Eye (tissue), 1 donor: Measurements from ENCODE around the gene TANGO2.
A peak's percentile ranks its signal among the peaks of the same experiment; 100 is the strongest.

Experiments
- DNase-seq: peaks from one replicate; pipeline ENCODE4 v3.0.0-alpha.2; 2015

Gene TANGO2, protein sequence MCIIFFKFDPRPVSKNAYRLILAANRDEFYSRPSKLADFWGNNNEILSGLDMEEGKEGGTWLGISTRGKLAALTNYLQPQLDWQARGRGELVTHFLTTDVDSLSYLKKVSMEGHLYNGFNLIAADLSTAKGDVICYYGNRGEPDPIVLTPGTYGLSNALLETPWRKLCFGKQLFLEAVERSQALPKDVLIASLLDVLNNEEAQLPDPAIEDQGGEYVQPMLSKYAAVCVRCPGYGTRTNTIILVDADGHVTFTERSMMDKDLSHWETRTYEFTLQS

DNA sequence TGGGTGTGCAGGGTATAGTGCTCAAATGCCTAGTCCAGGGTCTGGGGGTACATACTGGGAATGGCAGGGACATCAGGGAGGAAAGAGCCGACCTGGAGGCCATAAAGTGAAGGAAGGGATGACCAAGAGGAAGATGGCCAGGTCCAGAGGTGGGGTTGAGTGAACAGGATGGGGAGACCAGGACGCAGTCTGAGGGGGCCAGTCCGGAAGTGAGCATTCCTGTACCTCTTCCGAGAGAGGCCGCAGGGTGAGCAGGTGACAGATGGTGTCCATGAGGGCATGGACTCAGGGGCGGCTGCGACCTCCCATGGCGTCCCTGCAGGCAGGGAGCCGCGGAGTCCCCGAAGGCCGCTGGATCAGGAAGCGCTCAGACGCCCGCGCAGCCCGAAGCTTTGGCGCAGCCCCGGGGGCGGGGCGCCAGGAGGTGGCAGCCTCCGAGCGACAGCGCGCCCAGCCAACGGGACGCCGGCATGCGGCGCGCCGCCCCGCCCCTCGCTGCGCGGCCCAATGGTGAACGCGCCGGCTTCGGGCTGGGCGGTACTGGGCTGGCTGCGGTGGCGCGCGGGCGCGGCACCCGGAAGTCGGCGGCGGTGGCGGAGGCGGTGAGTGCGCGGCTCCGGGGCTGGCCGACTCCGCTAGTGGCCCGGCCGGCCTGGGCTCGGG lies at the start of gene TANGO2:
Gene TANGO2 (plus strand): TSS at position 578 of the 663 bp plus-strand sequence. CDS start 15,689 bp downstream, outside the sequence.
- peak; percentile 96 for DNase-seq

DNA sequence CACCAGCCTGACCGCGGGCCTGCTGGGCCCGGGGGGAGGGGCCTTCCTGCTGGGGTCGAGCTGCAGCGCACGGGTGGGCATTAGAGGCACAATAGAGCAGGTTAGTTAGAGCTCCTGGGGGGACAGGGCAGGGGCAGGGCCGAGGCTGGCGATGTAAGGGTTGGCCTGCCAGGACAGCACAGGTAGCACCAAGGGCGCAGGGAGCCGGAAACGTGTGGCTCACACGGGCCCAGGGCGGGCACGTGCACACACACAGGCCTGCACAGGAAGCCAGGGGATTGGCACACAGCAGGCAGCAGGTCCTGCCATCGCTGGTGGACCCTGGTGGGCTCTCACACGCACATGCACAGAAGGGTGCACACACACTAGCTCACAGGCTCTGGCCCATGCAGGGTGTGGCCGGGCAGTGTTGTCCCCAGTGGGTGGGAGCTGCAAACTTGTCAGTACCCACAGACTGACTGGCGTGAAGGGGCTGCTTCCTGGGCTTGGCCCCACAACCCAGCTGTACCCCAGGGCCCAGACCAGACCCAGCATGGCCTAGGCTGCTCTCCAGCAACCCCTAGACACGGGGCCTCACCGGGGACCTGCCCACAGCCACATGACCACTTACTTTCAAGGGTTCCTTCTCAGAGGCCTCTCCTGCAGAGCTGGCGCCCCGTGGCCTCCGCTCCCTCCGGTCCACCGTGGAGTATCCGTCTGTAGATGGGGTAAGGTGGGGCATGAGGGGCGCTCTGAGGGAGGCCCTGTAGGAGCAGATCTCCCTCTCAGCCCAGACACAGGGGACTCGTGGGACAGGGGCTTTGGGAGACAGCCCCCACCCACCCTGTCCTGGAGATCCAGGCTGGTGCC lies 49.4 kb upstream of the TANGO2 start:
- no peak for DNase-seq

DNA sequence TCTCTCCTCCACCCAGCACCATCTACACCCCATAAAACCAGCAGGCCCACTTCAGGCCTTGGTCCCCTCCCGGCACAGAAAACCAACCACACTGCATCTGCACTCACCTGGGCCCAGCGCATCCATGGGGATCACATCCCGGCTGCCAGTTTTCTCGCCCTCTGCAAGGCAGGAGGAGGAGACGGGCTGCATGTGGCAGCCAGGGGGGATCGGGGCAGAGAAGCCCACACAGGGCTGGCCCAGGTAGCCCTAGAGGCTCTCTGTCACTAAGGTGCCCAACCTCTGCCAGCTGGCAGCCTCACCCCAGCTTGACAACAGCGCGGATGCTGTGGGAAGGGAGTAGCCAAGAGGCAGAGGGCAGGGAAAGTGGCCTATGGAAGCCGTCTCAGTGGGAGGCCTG lies 48.7 kb upstream of the TANGO2 start:
- no peak for DNase-seq

DNA sequence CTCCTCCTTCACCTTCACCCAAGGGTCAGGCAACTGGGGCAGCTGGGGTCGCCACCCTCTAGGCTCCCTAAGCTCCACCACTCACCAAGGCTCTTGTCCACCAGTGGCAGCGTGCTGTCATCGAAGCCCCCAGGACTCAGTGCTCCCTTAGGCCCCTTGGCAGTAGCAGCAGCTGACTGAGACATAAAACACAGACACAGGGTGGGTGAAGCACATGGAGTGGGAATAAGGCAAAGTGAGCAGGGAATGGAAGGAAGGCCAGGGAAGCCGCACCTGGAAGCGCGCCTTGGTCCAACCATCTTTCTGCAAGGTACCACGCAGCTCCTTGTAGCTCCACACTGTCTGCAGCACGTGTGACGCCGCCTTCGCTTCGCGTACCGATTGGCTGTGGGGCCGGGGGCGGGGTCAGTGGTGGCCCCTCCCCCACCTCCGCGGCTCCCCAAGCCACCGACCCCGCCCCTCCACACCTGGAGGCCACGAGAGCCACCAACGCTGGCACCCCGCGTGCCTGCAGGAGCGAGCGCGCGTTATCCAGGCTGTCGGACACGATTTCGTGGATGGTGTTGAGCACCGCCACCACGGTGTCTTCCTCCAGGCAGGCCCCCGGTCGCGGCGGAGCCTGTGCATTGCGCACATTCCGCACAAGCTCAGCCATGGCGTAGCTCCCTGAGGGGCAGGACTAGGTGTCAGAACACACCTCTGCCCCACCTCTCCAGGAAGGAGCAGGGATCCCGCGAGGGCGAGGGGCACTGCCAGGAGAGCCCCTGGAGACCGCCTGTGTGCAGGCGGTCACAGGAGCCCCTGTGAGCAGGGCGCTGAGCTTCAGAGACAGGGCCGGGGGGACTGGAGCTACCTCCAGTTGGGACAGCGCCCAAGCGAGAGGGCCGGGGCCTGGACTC lies 48.0 kb upstream of the TANGO2 start:
- DNase-seq: no peak

DNA sequence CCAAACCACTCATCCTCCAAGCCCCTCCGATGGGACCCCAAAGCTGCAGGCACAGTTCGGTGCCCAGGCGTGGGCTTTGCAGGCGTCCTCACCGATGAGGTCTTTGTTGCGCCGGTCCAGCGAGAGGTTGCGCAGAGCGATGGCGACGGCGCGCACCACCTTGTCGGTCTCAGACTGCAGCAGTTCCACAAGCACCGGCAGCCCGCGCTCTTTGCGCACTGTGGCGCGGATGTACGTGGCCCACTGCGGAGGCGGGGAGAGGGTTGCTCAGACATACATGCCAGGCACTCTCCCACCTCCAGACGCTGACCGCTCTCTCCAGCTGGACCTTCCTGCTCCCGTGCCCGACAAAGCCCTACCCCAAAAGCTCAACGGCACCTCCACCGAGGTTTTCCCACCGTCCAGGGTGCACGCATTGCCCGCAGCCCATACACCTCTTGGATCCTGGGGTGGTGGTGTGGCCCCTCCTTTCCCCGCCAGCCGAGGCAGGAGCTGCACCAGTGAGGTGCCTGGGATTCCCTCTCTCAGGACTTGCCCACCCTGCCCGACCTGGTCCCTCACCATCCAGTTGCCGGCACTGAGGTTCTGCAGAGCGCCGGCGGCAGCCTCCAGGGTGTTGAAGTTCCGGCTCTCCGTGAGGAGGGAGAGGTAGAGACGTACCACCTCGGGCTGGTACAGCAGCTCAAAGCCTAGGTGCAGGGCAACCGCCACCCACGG lies 47.2 kb upstream of the TANGO2 start:
- no peak for DNase-seq

DNA sequence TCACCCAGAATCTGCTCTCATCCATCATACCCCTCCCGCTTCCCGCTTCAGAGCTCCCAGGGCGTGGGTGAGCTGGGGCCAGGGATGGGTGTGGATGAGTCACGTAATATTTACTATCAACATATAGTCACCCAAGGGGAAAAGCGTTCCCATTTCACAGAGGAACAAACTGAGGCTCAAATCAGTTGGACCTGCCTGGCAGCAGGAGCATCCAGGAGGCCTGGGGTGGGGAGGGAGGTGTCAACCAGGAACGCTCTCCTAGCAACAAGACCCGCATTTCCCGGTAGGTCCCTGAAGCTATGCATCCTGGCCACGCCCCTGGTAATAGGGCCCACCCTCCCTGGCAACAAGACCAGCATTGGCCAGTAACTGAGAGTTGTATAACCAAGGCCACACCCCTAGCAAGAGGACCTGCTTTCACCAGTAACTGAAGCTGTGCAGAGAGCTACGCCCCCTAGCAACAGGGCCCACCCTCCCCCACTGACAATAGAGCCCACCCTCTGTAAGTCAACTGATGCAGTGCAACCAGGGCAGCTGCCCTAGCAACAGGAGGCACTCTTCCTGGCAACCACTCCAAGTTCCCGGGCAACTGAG lies 46.5 kb upstream of the TANGO2 start:
- DNase-seq: peak; percentile 93

DNA sequence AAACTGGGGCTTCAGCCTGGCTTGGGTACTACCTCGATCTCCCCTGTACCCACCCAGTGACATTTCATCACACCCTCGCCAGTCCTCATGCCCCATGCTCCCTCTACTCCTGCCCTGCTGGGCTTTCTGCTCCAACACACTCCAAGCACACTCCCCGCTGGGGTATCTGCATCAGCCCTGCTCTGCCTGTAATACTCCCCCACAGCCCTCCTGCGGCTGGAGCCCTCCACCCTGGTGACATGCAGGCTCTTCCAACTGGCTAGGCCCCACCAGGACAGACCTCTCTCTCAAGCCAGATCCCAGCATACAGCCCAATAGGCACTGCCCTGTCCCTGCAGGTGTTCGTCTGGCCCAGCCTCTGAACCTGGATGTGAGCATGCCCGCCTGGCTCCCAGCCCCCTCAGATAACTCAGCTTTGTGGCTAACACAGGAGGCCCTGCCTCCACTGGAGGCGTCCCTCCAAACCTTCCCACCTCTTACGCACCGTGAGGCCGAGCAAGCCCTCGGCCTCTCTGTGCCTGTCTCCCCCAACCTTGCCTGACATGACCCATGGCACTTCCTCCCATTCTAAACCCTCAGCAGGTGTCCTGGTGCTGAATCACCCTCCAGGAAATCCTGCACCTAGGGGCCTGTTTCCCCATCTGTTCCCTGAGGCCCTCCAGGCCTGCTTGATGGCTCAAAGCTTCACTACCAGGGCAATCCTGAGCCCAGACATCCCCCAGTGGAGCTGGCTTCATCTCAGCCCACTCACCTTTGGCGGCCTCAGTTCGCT lies 45.8 kb upstream of the TANGO2 start:
- DNase-seq: no peak

DNA sequence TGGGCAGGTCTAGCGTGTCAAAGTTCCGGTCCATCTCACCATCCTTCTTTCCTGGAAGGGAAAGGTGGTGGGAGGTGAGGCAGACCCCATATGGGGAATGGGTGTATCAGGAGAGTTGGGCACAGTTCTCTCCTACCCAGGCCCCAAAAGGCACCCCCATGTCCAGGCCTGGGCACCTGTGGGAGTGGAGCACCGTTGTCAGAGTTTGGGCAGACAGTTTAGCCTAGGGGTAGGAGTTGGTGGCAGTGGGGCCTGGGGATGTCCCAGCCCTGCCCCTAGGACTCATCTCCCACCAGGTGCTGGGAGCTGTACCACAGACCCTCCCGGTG lies 45.2 kb upstream of the TANGO2 start:
- DNase-seq: no peak

DNA sequence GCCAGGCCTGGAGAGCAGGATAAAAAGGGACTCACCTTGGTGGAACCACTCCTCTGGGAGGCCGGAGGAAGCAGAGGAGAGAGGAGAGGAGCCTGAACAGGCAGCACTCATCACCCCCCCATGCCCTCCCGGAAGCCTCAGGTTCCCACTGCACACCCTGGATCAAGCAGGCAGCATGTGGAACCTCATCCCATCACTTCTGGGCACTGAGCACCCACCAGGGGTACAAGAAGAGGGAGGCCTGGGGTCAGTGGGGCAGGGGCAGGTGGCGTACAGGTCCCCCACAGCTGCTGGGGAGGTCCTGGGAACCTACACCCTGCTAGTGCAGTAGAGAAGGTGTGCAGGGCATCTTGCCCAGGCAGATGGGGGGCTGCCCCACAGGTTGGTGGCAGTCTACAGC lies 44.2 kb upstream of the TANGO2 start:
- DNase-seq: no peak

DNA sequence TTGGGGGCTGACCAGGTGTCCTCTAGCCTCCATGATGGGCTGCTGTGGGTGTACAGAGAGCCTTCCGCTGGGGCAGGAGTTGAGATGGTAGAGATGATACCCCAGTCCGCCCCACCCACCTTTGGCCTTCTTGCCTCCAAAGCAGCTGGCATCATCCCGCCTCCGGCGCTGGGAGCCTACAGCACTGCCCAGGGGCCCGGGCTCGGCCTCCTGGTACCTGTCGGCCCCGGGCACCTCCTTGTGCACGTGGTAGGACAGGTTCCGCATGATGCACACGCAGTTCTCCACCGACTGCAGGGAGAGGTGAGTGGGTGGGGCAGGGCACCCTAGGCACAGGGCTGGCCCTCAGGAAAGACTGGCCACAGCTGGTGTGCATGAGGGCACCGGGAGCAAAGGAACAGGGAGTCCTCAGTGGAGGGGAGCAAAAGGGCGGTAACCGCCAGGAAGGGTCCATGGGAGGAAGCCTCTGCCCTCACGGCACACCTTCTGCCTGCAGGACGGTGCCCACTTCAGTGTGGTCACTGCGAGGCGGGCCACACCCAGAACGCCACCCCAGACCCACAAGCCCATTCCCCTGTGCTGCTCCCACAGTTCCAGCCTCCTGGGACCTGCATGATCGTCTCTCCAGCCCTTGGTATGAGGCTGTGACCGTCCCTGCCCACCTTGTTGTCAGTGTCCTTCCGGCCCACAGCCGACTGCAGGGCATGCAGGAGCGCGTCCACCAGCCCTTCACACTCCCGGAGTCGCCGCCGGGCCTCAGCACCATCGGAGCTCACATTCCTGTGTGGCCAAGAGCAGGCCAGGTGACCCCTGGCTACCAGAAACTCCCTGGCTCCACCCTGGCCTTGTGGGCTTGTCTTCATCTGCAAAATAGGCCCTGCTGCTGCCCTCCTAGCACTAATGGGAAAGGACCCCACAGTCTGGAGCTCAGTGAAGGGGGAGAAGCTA lies 43.3 kb upstream of the TANGO2 start:
- no peak for DNase-seq

DNA sequence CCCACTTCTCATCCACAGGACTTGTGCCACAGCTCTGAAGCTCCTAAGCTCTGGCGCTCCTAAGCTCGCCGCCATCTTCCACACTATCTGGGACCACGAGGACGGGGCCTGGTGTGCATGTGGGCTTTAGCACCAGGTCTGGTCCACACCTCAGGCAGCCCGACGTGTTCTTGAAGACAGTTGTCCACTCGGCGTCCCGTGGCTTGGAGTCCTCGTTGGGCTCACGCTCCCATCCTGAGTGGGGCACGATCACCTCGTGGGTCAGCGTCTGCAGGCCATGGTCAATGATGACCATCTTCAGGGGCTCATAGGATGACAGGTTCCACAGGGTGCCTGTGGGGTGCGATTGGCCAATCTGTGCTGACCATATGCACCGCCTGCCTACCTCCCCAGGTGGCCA lies 42.2 kb upstream of the TANGO2 start:
- no peak for DNase-seq

DNA sequence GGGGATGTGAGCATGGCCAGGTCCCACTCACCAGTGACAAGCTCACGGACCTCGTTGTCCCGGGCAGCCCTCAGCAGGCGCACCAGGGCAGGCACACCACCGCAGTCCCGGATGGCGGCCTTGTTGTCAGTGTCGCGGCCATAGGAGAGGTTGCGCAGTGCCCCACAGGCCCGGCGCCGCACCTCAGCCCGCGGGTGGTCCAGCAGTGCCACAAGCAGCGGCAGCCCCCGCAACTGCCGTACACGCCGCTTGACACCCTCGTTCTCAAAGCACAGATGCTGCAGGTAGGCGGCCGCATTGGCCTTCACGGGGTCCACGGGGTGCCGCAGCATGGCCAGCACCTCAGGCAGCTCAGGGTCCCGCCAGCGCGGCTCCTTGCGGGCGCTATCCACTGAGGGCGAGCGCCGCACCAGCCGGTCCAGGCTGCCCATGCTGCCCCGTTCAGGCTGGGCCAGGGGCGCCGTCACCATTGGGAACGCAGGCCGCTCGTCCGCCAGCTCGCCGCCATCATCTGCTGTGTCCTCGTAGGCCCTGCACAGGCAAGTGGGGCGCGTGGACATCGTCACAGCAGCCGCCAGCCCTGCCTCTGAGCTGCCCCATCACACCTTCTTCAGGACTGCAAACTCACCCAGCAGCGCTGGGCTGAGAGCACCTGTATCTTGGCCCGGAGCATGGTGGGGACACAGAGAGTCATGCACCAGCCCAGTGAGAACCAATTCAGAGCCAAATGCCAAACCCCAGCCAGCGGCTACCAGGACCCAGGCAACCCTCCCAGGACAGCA lies 41.0 kb upstream of the TANGO2 start:
- DNase-seq: no peak

DNA sequence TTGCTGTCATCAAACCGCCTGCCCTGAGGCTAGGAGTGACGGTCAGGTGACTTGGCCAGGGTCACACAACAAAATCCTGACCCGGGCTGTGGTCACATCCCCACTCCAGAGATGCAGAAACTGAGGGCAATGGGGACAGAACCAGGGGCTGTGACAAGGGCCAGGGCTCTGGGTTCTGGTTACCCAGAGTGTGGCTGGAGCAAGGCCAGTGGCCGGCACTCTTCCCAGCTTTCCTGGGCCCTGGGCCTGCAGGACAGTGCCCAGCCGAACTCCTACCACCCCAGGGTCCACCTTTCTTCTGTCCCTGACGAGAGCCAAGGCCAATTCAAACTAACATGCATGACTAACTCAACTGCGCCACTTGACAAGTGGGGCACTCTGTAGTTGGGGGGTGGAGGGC lies 40.1 kb upstream of the TANGO2 start:
- DNase-seq: no peak

DNA sequence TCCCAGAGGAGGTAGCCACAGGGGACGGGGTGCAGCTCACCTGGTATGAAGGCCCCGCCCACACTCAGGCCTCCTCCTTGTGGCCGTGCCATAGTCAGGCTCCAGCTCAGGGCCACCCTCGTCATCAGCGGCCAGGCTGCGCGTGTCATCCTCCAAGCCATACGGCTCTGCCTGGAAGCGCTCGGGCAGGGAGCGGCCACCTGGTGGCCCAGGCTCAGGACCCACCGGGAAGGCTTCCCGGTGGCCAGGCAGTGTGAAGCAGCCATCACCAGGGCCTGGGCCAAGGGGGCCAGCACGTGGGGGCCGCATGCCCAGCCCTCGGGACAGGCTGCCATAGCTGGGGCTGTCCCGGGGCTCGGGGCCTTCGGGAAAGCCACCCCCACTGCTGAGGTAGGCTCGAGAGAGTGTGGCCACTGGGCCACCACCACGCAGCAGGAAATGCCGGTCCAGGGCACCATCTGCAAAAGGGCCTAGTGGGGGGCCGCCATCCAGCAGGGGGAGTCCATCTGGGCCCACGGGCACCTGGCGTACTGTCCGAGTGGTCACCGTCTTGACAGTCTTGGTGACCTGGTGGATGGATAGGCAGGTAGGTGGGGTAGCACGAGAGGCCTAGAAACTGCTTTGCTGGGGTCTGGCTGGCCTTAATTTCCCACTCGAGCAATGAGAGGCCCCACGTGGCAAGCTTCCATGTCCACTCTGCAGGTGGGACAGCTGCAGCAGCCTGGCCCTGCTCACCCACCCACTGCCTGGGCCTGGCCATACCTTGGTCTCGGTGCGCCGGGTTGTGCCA lies 39.5 kb upstream of the TANGO2 start:
- no peak for DNase-seq

DNA sequence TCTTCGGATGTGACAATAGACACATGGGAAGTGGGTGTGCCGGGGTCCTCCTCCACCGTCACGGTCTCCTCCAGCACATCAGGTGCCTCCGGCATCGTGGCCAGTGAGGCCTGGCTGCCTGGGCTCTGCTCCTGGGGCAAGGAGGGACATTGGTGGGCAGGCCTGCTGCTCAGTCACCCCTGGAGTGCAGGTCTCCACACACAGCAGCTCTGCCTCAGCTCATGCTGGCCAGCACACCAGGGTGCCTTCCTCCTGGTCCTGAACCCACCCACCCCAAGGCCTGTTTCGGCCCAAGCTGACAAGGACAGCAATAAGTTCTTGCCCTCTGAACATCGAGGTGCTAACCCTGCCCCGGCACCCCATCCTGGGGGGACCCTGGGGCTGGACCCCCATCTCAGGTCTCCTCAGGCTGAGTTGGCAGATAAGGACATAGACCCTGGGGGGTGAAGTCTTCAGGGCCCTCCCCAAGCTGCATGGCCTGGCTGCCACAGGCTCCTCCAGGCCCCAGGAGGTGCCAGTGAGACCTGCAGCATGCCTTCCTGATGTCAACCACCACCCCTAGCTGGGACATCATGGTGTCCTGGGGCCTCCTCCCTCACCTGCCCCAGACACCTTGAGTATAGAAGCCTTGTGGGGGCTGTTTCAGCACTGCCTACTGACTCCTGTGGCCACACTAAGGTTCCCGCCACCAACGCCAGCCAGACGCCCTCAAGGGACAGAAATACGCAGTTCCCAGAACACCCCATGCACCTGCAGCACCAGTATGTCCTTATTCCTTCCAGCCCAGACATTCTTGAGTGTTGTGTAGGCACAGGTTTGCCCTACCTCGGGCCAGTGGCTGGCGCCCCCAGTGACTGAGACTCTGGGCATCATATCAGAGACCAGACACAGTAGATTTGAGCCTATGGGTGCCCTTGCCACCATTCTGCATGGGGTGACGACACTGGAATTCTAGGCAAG lies 38.7 kb upstream of the TANGO2 start:
- no peak for DNase-seq

DNA sequence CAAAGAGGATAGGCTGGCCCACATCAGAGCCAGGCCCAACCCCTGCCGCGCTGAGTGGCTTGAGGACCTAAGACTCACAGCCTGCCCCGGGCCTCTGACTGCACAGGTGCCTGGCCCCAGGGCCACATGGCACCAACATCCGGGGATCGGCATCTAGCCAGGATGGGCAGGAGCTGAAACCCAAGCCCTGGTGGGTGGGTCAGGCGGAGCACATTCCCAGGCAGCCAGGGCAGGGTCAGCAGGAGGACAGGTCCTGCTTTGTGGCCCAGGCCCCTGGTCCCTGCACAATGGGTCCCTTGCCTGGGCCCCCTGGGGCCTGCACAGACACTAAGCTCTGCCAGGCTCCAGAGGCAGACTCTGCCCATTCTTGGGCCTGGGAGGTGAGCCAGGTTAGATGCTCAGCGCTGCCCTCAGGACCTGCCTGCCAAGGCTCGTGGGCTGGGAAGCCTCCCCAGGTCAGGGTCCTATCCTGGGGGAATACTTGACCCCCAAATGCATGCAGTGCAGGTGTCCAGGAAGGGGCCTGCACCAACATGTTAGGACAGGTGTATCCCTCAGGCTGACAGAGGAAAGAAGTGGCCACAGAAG lies 37.8 kb upstream of the TANGO2 start:
- no peak for DNase-seq
